Neural crest cell (in vitro differentiated cells): ENCODE data around the gene KCNJ1. TPM values are rescaled to one million over a fixed set of nuclear protein-coding genes. Genes with fewer than 3 reads are reported as not detected.
A peak's percentile ranks its signal among the peaks of the same experiment; 100 is the strongest.

ENCODE experiments used
- DNase-seq: peaks from one replicate; pipeline ENCODE4 v3.0.0; 2021; ENCODE audit warnings: low read depth, mixed read lengths, low spot score
- H3K27ac Mint-ChIP-seq: one replicate; pipeline ENCODE4 v1.8.0; 2021; ENCODE audit warnings: mild to moderate bottlenecking, mixed read lengths; ENCODE audit not compliant: unreplicated experiment
- H3K27me3 Mint-ChIP-seq: 2 replicates; pipeline ENCODE4 v1.8.0; 2021; ENCODE audit warnings: low read depth, mild to moderate bottlenecking, mixed read lengths
- H3K36me3 Mint-ChIP-seq: 2 replicates; pipeline ENCODE4 v1.8.0; 2021; ENCODE audit warnings: low read depth, mild to moderate bottlenecking, mixed read lengths
- H3K4me1 Mint-ChIP-seq: 2 replicates; pipeline ENCODE4 v1.8.0; 2021; ENCODE audit warnings: mixed read lengths
- H3K4me3 Mint-ChIP-seq: one replicate; pipeline ENCODE4 v1.8.0; 2021; ENCODE audit warnings: mild to moderate bottlenecking, mixed read lengths
- H3K9me3 Mint-ChIP-seq: 2 replicates; pipeline ENCODE4 v1.8.0; 2021; ENCODE audit warnings: mixed read lengths
- CTCF ChIP-seq: fragments of 200-600 bp; sonication (generic); conservative IDR thresholded peaks from 2 replicates; pipeline ENCODE4 v1.5.0; 2021; ENCODE audit warnings: antibody characterized with exemption, mild to moderate bottlenecking
- total RNA-seq: library from RNA; stranded (reverse); gene quantifications from 2 replicates; pipeline ENCODE4 v1.2.1, GENCODE V29; 2021

KCNJ1 gene
- total RNA-seq, 1 donor from 2014 or later, result not detected

DNA sequence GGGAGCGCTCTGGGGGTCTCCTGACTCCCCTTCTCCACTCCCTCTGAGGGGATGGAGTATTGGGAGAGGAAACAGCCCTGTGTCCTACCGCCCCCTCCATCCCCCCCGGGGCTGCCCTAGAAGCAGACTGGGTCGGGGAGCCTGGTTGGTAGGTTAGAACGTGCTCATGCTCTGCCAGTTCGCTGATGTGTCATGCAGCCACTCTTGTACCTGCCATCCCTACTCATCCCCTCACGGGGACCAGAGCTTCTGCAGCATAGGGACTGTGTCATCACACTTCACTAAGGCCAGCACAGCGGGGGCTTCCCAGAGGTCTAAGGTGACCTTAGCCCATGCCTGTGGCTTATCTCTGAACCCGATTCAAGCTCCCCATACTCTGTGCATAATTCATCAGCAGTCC is 4.7 kb downstream of the KCNJ1 start:
- Mint-ChIP-seq H3K4me3 (no peak overlapping the region), H3K4me1 (no peaks in the 10 kb centered on the region), H3K27ac (no peak overlapping the region), H3K9me3 (peaks cover 3% of the 10 kb centered on the region), H3K36me3 (no peaks in the 10 kb centered on the region), H3K27me3 (peaks cover 5% of the 10 kb centered on the region)
- no peak for TF ChIP-seq CTCF
- no peak for DNase-seq

GRCh38 chr11:128860571-128861361 is 6.3 kb downstream of the KCNJ1 start:
- no peak for TF ChIP-seq CTCF
- Mint-ChIP-seq H3K4me3 (no peak overlapping the region), H3K27me3 (no peaks in the 10 kb centered on the region), H3K36me3 (no peaks in the 10 kb centered on the region), H3K4me1 (no peaks in the 10 kb centered on the region), H3K9me3 (no peaks in the 10 kb centered on the region), H3K27ac (no peak overlapping the region)
- DNase-seq, result no peak

DNA sequence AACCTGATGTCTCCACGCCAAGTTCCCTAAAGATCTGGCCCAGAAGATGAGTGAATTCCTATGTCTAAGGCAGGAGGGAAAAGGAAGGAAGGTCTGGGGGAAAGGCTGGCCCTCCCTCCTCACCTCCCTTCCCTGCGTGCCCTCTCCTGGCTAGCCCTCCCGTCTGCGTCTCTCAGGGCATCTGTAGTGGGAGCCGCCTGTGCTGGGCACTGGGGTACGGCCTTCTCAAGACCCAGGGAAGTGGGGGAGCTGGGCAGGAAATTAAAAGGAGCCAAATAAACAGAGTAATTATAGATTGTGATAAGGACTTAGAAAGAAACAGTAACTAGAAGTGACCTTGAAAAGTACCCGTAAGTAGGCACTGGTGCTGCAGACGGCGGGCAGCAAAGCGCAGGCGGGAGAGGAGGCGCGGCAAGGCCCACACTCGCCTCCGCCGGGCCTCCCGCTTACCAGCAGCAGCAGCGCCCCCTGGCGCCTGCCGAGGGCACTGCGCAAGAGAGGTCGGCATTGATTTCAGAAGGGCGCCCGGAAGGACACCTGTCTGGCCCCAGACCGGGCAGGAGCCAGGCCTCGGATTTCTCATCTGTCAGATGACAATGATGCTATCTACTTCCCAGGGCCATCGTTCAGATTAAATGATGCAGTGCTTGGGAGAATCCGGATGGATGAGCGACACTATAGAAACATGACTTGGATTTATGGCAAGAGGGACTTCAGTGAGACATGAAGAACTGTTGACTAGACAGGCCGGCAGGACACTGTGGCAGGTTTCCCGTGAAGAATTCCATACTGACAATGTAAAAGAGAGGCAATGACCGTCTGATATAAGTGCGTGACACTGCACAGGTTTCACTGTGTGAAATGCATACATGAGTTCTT is 7.3 kb downstream of the KCNJ1 start:
- Mint-ChIP-seq H3K4me1 (no peaks in the 10 kb centered on the region), H3K36me3 (no peaks in the 10 kb centered on the region), H3K4me3 (no peak overlapping the region), H3K9me3 (no peaks in the 10 kb centered on the region), H3K27me3 (no peaks in the 10 kb centered on the region), H3K27ac (no peak overlapping the region)
- peak; percentile 92 for TF ChIP-seq CTCF
- peak; percentile 76 for DNase-seq

DNA sequence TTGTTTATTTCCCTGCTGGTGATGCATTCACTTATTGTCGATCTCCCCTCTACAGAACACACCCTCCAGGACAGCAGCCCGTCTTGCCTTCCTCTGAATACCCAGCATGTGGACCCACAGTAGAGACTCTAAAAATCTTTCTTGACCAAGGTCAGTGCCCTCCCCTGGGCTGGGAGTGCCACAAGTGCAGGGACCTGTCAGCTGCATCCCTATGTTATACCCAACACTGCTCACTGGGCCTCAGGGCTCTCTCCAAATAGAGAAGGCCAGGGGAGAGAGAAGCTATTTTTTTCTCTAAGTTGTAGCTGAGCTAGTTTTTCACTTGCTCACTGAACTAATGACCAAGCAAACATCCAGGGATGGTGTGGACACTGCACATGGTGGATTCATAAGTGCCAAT is 9.8 kb downstream of the KCNJ1 start:
- Mint-ChIP-seq H3K9me3 (no peaks in the 10 kb centered on the region), H3K27ac (no peak overlapping the region), H3K4me3 (no peak overlapping the region), H3K27me3 (no peaks in the 10 kb centered on the region), H3K36me3 (no peaks in the 10 kb centered on the region), H3K4me1 (no peaks in the 10 kb centered on the region)
- TF ChIP-seq CTCF, result no peak
- no peak for DNase-seq

DNA sequence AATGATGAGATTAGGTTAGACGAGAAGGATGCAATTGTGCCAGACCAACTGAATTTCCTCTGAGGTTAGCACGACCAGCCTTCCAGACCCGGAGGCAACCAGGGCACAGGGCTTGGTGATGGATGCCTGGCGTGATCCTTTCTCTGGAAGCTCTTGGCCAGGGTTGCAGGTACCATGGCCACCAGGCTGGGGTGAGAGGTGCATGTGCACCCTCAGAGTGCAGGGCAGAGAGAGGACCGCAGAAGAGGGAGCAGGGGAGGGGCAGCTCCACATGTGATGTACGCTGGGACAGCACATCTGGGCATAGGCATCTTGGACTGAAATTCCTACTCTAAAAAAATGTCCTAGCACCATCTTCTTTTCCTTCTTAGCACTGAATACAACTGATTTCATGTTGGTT is 10.9 kb downstream of the KCNJ1 start:
- Mint-ChIP-seq H3K27ac (no peak overlapping the region), H3K36me3 (no peaks in the 10 kb centered on the region), H3K9me3 (no peaks in the 10 kb centered on the region), H3K4me3 (no peak overlapping the region), H3K4me1 (no peaks in the 10 kb centered on the region), H3K27me3 (no peaks in the 10 kb centered on the region)
- TF ChIP-seq CTCF, result no peak
- DNase-seq, result no peak
